AML-193 (cell line): Measurements from ENCODE around the gene PASK.

Experiments
- DNase-seq, 2 experiments: peaks; one replicate each; lab custom pipeline; 2025; lab: John Stamatoyannopoulos, UW

Gene PASK

DNA sequence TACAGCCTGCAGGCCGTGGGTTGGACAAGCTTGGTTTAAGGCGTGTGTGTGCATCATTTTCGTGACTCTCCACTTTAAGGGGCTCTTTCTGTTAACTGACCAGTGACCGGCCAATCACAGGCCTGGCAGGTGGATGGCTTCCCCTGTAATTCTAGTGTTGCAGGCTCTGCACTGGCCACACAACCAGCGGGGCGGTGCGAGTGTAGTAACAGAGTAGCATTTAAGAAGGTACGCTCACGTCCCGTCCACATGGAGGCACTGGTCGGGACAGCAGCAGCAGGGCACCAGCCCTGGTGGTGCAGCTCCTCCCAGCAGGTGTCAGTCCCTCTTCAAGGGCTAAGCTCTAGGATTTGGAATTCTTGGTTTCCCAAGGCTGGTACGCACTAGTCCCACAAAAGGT, 31.2 kb upstream of the PASK start:
- DNase-seq = no peak

DNA sequence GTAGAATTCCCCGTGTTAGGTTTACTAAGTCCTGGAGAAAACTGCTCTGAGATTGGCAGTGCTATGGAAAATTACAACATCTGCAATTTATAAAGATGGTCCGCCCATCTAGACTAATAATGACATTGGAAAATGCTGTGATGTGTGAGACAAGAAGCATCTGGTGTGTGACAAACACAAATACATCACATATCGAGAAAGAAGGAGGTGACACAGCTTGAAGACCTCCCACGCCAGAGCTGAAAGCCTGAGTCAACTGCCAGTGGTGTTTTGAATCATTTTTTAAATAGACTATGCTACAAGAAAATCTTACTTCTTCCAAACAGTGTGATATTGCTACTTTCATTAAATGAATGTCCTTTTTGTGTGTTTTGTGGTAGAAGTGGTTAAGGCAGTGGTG, 30.6 kb upstream of the PASK start:
- no peak for DNase-seq

DNA sequence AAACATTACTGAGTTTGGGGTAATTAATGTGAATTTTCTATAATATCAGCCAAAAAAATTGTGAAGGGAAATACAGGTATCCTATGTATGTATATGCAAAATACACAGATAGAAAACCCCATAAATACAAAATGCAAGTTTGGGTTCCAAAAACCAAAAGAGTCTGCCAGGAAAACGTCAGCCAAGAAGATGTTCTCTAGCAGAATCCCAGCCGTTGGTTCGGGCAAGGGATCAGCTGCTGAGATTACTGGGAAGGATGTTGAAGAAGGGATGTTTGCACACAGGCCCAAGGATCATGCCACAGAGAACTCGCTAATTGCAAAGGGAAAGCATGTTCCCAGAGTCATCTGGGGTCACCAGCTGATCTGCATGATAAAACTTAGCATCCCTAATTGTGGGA, 29.7 kb upstream of the PASK start:
- no peak for DNase-seq

DNA sequence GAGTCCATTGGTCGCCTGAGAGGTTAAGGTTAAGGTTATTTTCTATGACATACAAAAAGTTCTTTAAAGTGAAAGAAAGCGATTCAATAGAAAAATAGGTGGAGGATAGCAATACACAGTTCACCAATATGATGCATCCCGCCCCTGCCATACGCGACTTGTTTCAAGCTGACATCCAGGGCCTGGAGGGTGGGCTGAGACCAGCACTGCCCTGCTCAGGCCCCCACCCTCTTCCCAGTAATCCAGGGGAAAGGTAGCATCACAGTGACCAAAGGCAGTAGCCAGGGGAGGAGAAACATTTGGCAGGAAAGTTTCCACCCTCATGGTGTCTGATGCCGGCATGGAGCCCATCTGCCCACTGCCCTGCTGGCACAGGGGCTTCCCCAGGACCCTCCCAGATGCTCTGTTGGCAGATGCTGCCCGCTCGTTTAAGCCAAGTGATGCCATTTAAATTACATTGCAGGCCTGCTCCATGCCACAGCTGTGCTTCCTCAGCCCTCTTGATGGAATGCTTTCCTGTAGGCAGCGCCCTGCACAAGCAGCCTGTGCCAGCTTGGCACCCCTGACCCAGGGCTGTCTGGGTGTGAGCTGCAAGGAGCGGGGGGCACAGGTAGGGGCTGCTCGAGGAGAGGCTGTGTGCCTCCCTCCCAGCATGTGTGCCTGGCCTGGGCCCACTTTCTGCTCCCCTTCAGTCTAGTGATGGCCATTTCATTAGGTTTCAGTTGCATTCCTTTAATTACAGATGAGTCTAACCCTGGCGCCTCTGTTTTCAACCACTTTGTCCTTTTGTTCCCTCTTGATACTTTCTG, 28.5 kb upstream of the PASK start:
- DNase-seq = no peak

DNA sequence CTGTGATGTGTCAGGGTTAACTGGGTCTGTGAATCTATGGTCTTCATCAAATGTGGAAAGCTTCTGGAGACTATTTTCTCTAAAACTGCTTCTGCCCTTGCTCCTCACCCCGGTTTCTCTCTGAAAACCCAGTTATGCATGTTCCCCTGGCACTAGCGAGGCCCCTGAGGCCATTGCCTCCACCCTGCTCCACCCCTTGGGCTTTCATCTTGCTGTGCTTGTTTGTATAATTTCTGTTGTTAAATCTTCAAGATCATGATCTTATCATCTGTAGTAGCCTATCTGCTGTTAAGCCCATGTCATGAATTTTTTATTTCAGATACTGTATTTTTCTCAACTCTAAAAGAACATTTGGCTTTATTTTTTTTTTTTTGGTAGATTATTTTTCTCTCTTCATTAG, 24.3 kb upstream of the PASK start:
- no peak for DNase-seq

DNA sequence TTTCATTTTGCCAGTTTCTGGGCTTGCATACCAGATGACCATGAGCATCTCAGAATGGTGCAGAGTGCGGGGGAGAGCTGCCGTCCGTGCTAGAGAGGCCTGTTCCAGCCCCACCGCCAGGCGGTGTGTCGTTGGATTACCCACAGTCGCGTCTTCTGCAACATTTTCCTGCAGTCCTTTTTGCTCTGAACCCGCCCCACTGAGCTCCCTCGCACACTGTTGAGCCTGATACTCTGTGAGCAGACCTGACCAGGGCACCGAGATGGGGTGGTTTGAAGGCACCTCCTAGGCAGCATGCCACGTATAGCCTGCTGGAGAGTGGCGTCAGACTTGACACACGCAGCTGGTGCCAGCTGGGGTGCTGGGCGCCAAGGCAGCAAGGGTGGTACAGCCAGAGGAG, 19.1 kb upstream of the PASK start:
- DNase-seq = no peak

DNA sequence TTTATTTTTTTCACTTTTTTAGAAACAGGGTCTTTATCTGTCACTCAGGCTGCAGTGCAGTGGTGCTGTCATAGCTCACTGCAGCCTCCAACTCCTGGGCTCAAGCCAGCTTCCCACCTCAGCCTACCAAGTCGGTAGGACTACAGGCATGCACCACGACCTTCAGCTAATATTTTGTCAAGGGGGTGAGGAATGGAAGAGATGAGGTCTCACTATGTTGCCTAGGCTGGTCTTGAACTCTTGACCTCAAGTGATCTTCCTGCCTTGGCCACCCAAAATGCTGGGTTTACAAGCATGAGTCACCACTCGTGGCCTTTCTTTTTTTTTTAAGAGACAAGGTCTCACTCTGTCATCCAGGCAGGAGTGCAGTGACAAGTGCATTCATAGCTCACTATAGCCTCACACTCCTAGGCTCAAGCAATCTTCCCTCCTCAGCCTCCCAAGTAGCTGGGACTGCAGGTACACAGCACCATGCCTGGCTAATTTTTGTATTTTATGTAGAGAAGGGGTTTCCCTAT, 14.4 kb upstream of the PASK start:
- no peak for DNase-seq

DNA sequence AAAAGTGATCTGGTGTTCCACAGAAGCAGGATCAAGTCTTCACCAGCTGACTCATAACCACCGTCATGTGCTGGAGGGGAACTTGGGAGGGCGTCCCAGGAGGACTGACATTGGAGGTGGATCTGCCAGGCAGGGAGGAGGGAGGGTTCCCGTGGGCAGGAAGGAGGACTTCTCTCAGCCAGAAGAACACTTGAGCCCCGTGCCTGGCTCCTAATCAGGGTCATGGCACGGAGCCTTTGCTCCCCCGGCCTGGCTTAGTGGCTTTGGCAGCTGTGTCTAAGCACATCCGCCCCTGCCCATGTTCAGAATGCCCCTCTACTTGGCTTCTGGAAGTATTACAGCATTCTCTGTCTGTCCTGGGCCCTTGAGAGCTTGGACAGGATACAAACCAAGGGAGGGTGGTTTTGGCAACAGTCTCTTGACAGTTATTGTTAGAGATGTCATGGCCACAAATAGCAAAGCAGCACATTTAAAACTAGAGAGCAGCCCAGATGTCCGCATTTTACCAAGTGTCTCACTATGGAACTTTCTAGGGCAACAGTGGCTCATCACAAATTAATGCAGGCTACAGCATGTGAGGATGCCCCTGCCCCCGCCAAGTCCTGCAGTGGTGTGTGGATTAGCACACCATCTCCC, 12.5 kb upstream of the PASK start:
- DNase-seq = no peak

DNA sequence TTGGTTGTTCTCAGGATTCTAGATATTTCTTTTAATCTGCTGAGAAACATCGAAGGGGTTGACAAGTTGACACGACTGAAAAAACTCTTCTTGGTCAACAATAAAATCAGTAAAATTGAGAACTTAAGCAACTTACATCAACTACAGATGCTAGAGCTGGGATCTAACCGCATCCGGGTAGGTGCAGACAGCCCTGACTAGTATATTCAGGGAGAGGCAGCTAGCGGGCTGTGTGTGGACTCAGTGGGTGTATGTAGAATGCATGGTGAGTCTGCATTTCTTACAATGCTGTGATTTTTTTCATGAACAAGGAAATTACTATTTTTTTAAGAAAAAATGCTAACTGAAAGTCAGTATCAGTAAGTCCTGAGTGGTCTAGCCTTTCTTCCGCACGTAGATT, 11.0 kb upstream of the PASK start:
- no peak for DNase-seq

DNA sequence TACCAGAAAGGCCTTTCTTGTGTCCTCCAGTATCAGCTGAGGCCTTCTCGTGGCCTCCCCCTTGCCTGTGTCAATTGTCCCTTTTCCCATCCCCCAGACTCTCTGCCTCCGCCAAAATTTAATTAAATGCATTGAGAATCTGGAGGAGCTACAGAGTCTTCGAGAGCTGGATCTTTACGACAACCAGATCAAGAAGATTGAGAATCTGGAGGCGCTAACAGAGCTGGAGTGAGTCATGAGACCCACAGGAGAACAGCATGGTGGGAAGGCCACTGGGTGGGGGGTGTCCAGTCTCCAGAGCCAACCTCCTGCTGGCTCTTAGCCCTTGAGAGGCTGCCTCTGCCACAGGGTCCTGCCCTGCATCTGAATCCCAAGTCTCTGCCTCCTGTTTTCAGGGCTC, 9.8 kb upstream of the PASK start:
- DNase-seq = no peak

DNA sequence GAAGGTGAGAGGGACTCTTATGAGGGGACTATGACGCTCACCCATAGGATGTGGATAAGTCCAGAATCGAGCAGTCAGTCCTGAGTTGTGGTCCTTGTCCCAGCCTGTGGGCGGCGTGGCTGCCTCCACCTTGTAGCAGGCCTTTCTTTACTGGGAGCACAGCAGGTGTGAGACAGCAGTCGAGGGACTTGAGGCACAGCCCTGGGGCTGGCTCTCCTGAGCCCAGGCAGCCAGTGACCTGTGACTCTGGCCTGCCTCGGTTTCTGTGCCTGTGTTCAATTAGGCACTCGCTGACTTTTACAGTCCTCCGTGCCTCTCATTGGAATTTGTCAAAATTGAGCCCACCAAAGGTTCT, 9.3 kb upstream of the PASK start:
- DNase-seq = no peak

DNA sequence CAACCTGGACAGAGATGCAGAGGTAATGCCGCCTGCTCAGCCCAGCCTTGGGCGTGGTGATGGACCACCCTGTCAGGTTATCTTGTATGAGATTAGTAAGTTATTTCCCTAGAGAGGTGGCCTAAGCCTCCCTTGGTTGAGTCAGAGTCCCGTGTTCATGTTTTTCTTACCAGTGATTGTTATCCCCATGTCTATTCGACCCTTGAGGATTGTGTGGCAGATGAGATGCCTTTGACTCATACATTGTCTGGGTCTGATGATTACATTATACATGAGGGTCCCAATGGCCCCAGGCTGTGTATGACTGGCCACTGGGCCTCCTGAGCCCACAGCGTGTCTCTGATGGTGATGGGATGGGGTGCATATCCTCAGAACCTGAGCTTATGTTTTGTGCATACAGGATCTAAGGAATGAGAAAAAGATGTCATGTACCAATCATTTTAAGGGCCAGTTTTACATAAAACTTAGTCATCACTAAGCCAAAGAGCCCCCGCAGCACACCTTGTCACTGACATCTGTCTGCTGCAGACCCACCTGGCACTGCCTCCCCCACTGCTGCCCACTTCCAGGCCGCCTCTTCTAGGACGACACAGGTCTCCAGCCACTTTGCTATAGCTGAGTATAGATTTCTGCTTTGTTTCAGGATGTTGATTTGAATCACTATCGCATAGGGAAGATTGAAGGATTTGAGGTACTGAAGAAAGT, 8.7 kb upstream of the PASK start:
- no peak for DNase-seq

DNA sequence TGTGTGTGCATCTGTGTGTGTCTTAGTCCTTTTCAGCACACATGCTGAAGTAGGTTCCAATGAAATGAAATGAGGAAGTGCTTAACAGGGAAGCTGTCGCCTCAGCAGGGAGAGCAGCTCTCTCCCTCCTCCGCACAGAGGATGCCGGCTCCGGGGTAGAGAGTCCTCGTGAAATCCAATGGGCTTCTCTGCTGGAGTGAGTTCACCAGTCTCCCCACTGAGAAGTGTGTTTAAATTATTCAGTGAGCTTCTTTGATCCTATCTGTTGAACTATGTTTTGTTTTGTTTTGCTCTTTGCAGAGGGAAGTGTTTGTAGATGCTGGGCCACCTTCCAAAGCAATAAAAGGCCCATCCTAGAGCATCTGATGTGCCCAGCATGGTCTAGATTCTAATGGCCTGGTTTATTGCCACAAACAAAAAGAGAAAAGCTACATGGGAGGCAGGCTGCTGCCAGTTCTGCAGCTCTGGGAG, 7.7 kb upstream of the PASK start:
- peak; percentile 55 to 58 for DNase-seq

DNA sequence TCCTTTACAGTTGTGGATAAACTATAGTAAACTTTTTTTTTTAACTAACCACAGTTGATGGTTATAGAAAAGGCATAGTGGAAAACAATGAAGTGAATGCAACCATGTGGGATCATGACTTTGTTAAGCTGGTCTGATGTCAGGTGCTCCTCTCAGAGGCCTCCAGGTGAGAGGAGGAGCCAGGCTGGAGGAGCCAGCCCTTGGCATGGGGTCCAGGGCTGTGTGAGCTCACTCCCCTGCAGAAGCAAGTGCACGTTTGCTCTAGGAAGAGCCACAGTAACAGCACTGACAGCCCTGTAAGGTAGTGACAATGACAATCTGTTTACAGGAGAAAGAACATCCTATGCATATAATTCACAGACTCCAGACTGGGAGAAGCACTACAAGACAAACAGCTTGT, 6.7 kb upstream of the PASK start:
- no peak for DNase-seq

DNA sequence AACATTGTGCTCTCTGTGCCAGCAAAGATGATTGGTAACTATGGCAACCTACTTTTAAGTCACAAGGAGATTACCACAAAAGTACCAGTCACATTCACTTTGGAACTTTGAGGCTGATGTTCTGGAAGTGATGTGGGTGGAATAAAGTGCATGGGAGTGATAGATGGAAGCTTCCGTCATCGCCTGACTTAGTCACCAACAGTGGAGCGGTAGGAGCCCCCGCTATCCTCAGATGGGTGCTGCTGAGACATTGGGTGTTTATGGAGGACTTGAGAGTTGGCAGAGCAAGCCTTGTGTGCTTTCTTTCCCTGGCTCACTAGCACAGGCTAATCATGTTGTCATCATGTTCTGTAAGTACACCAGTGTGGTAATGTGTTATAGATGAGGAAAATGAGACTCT, 5.6 kb upstream of the PASK start:
- no peak for DNase-seq

DNA sequence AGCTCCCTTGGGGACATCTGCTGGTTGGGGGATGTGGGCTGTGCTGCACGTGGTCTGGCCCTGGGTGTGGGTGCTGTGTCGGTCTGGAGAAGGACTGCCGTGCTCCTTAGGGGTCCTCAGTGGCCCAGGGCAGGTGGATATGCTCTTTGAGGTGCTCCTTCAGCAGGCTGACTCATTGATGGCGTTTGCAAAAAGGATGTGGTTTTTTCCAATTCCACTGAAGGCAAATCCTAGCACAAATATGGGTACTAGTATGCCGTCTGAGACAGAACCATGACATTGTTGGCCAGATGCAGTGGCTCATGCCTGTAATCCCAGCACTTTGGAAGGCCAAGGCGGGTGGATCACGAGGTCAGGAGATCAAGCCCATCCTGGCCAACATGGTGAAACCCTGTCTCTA, 4.3 kb upstream of the PASK start:
- no peak for DNase-seq

DNA sequence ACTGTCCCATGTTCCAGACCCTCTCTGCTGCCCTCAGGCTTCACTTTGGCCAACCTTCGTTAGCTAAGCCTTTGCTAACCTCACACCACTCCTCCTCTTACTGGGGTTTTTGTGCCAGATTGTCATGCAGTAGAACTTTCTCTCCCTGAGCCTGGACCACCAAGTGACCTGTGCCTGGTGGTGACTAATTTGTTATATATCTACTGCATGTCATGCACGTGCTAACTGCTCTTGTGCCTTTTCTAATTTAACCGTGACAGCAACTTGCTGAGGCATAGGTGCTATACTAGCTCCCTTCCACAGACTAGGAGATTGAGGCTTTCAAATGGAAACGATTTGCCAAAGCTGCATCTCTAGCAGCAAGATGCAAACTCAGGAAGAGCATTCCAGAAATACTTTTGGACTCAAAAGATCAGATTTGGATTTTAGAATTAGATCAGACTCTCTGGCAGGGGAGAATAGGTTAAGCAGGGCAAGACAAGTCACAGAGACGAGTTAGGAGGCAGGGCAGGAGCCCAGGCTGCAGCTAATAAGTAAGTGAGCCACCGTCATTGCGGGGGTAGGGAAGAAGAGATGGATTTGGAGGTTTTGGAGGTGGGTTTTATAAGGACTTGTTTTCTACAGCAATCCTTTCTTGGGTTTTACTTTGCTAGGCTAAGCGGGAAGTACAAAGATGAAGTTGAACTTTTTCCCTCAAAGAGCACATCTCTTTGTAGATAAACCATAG, 2.8 kb upstream of the PASK start:
- no peak for DNase-seq

DNA sequence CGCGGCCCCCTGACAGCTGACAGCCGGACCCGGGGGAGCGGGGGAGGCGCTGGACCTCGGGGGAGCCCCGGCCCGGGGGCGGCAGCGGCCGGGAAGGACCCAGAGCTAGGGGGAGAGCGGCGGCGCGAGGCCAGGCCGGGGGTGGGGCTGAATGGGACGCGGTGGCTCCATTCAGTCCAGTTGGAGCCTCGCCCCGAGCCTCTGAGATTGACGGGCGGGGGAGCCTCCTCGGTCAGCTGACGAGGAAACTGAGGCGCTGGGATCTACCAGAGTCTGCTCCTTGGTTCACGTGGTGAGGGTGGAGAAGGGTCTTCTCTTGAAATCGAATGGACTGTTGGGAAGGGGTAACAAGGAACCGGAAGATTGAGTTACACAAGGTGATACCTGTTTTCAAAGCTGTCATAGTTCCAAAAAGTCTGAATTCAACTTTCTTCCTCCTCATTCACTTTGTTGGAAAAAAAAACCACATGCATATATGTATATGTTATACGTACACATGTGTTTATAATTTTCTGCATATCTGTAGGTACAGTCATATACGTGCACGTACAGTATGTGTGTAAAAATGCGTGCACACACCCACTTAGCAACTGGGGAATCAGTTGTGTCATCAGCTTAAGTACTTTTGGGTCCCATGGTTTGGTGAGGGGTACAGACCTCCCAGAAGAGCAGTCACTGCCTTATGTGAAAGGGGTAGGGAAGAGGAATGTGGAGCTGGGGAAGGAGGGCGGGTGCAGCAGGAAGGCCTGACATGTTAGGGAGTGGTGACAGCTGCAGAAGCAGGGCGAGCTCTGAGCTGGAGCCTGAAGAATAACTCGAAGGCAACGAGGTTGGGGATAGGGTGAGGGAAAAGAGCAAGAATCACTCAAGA, 1.6 kb upstream of the PASK start:
- DNase-seq = no peak

DNA sequence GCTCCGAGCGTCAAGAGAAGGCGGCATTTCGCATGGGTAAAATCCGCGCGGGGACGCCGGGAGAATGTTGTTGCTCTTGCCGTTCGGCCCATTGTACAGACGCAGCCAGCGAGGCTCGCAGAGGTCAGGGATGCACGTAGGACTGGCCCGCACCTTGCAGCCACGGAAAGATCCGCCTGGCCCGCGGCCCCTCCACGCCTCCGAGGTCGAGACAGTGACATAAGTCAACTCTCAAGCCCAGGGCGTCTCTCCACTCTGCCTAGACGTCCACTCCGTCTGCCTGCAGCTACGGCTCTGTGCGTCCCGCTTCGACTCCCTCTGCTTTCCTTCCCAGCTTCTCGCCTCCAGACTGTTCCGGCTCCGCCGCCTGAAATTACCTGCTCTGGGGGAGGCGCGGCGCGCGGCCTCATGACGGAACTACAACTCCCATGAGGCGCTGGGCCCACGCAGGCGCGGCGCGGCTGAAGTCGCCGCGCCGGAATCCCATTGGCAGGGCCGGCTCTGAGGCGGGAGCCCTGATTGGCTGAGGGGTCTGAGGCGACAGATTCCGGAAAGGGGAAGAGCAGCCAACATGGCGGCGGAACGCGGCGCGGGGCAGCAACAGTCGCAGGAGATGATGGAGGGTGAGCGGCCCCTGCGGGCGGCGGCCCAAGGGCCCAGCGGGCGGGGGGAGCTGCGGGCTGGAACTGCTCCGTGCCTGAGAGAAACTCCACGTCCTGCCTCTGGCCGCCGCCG, 820 bp upstream of the PASK start, which contains the start of gene PPP1R7:
PPP1R7 (plus strand) TSS at position 543 of the 735 bp plus-strand sequence; CDS start at position 572, 29 bp downstream.
- DNase-seq = peak; percentile 90 to 91

DNA sequence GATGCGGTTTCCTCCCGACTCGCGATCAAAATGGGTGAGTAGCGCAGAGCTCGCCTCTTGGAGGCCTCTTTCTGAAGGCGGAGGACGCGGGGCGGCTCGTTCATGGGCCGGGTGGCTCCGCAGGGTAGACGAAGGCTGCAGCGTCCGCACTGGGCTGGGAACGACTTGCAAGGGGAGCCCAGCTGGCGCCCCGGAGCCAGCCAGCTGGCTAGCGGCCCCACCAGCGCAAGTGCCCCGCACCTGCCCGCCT, 328 bp upstream of the PASK start:
- DNase-seq = no peak

DNA sequence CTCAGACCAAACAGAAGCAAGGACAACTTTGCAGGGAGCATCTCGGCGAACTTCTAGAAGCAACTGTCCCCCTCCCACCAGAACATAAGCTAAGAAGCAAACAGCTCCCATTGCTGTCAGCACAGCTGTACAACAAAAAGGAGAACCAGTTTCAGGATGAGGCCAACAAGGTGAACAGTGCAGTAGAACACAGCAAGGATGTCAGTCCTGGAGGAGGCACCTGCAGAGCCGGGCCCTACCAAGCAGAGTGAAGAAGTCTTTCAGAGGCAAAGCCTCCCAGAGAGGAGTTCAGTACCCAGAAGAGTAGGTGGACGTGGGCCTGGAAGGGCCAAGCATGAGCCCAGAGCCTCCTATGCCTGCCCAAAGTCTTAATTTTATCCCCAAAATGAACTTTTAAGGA, 1.0 kb downstream of the PASK start:
- DNase-seq = no peak
